ENCODE data around the gene MARVELD1. TPM values are rescaled to one million over a fixed set of nuclear protein-coding genes. Genes with fewer than 3 reads are reported as not detected.

The MARVELD1 gene
- total RNA-seq, 1 donor from 2014 or later, result 12.2 TPM

DNA sequence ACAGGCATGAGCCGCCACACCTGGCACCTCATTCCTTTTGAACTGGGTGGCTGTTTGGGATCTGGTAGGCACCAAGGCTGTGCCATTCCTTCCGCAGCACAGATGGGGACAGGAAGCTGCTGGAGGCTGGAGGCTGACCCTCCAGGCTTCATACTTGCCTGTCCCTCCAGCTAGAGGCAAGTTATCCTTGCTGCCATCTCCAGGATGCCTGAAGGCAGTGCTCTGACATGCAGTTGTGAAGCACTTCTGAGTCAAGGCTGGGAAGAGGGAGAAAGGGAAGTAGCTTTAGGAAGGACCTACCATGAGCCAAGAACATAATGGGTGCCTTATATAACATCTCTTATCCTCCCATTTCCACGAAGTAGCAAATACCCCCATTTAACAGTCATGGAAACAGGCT lies 9.5 kb downstream of the MARVELD1 start:
- no peak overlapping the region for H3K4me3 Mint-ChIP-seq (ENCODE audit: unreplicated experiment)
- peaks cover 12% of the 10 kb centered on the region for H3K4me1 Mint-ChIP-seq (ENCODE audit: low read depth, unreplicated experiment)
- TF ChIP-seq, protein P1, sequence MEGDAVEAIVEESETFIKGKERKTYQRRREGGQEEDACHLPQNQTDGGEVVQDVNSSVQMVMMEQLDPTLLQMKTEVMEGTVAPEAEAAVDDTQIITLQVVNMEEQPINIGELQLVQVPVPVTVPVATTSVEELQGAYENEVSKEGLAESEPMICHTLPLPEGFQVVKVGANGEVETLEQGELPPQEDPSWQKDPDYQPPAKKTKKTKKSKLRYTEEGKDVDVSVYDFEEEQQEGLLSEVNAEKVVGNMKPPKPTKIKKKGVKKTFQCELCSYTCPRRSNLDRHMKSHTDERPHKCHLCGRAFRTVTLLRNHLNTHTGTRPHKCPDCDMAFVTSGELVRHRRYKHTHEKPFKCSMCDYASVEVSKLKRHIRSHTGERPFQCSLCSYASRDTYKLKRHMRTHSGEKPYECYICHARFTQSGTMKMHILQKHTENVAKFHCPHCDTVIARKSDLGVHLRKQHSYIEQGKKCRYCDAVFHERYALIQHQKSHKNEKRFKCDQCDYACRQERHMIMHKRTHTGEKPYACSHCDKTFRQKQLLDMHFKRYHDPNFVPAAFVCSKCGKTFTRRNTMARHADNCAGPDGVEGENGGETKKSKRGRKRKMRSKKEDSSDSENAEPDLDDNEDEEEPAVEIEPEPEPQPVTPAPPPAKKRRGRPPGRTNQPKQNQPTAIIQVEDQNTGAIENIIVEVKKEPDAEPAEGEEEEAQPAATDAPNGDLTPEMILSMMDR (IDR thresholded peaks at IDR 0.05; ENCODE audit: partially characterized antibody, unreplicated experiment), result no peak

GRCh38 chr10:97724341-97724941 lies 10.9 kb downstream of the MARVELD1 start:
- peaks cover 4% of the 10 kb centered on the region for H3K4me1 Mint-ChIP-seq (ENCODE audit: low read depth, unreplicated experiment)
- no peaks in the 10 kb centered on the region for H3K9me3 Mint-ChIP-seq (ENCODE audit: unreplicated experiment)
- no peak overlapping the region for H3K27ac Mint-ChIP-seq (ENCODE audit: unreplicated experiment)
- TF ChIP-seq, protein P1 (IDR thresholded peaks at IDR 0.05; ENCODE audit: partially characterized antibody, unreplicated experiment), result no peak
- no peaks in the 10 kb centered on the region for H3K36me3 Mint-ChIP-seq (ENCODE audit: unreplicated experiment)
- no peak overlapping the region for H3K4me3 Mint-ChIP-seq (ENCODE audit: unreplicated experiment)
- H3K27me3 Mint-ChIP-seq (ENCODE audit: unreplicated experiment), result peaks cover 4% of the 10 kb centered on the region
- DNase-seq, result no peak

More for the DNA sequence above, 9.5 kb downstream of the MARVELD1 start:
- H3K27me3 Mint-ChIP-seq (ENCODE audit: unreplicated experiment), result peaks cover 2% of the 10 kb centered on the region
- no peaks in the 10 kb centered on the region for H3K36me3 Mint-ChIP-seq (ENCODE audit: unreplicated experiment)
- H3K9me3 Mint-ChIP-seq (ENCODE audit: unreplicated experiment), result no peaks in the 10 kb centered on the region
- DNase-seq, result no peak
- H3K27ac Mint-ChIP-seq (ENCODE audit: unreplicated experiment), result no peak overlapping the region

GRCh38 chr10:97726636-97727178 lies 13.2 kb downstream of the MARVELD1 start:
- no peaks in the 10 kb centered on the region for H3K9me3 Mint-ChIP-seq (ENCODE audit: unreplicated experiment)
- no peak overlapping the region for H3K4me3 Mint-ChIP-seq (ENCODE audit: unreplicated experiment)
- no peak overlapping the region for H3K27ac Mint-ChIP-seq (ENCODE audit: unreplicated experiment)
- no peak for DNase-seq
- peaks cover 2% of the 10 kb centered on the region for H3K27me3 Mint-ChIP-seq (ENCODE audit: unreplicated experiment)
- no peaks in the 10 kb centered on the region for H3K36me3 Mint-ChIP-seq (ENCODE audit: unreplicated experiment)
- TF ChIP-seq, protein P1 (IDR thresholded peaks at IDR 0.05; ENCODE audit: partially characterized antibody, unreplicated experiment), result no peak
- H3K4me1 Mint-ChIP-seq (ENCODE audit: low read depth, unreplicated experiment), result peaks cover 4% of the 10 kb centered on the region

DNA sequence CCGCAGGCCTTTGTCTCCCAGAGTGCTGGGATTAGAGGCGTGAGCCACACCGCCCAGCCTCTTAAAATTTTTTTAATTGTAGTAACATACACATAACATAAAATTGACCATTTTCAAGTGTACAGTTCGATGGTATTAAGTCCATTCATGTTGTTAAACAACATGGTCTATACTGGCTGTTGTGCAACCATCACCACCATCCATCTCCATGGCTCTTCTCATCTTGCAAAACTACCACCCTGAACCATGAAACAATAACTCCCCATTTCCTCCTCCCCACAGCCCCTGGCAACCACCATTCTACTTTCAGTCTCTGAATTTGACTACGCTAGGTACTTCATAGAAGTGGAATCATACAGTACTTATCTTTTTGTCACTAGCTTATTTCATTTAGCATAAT lies 15.5 kb downstream of the MARVELD1 start:
- TF ChIP-seq, protein P1 (IDR thresholded peaks at IDR 0.05; ENCODE audit: partially characterized antibody, unreplicated experiment), result no peak
- H3K27ac Mint-ChIP-seq (ENCODE audit: unreplicated experiment), result no peak overlapping the region
- H3K36me3 Mint-ChIP-seq (ENCODE audit: unreplicated experiment), result no peaks in the 10 kb centered on the region
- H3K27me3 Mint-ChIP-seq (ENCODE audit: unreplicated experiment), result peaks cover 2% of the 10 kb centered on the region
- no peak for DNase-seq
- H3K9me3 Mint-ChIP-seq (ENCODE audit: unreplicated experiment), result no peaks in the 10 kb centered on the region
- H3K4me1 Mint-ChIP-seq (ENCODE audit: low read depth, unreplicated experiment), result peaks cover 4% of the 10 kb centered on the region
- no peak overlapping the region for H3K4me3 Mint-ChIP-seq (ENCODE audit: unreplicated experiment)

DNA sequence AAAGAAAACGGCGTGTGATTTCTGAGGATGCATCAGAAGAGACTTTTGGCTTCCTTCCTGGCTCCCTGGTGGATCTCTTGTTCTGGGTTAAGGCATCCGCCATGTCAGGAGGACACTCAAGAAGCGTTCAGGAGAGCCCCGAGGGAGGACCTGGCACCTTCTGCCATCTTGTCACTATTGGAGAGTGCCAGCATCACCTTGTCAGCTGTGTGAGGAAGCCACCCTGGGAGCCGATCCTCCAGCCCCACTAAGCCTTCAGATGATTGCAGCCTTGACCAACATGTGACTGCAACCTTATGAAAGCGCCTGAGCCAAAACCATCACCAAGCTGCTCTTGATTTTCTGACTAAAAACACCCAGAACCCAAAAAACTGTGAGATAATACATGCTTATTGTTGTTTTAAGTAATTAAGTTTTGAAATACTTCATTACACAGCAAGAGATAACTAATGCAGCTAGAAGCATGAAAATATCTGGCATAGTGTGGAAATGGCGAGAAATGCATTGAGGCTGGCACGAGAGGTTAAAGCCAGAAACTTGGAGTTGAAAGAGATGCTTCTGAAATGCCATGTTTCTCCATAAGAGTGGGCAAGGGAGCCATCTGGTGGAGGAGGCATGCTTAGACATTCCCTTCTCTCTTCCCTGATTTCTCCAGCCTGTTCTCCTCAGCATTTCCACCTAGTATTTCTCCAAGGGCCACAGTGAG lies 18.0 kb downstream of the MARVELD1 start:
- Mint-ChIP-seq H3K9me3 (ENCODE audit: unreplicated experiment) (peaks cover 6% of the 10 kb centered on the region), H3K27ac (ENCODE audit: unreplicated experiment) (no peak overlapping the region), H3K27me3 (ENCODE audit: unreplicated experiment) (peaks cover 9% of the 10 kb centered on the region), H3K4me1 (ENCODE audit: low read depth, unreplicated experiment) (no peaks in the 10 kb centered on the region), H3K36me3 (ENCODE audit: unreplicated experiment) (peaks cover 9% of the 10 kb centered on the region), H3K4me3 (ENCODE audit: unreplicated experiment) (no peak overlapping the region)
- DNase-seq, result peak; percentile 65
- TF ChIP-seq, protein P1 (IDR thresholded peaks at IDR 0.05; ENCODE audit: partially characterized antibody, unreplicated experiment), result peak; percentile 60
